Measurements from ENCODE around the gene TPM1.

The TPM1 gene

DNA sequence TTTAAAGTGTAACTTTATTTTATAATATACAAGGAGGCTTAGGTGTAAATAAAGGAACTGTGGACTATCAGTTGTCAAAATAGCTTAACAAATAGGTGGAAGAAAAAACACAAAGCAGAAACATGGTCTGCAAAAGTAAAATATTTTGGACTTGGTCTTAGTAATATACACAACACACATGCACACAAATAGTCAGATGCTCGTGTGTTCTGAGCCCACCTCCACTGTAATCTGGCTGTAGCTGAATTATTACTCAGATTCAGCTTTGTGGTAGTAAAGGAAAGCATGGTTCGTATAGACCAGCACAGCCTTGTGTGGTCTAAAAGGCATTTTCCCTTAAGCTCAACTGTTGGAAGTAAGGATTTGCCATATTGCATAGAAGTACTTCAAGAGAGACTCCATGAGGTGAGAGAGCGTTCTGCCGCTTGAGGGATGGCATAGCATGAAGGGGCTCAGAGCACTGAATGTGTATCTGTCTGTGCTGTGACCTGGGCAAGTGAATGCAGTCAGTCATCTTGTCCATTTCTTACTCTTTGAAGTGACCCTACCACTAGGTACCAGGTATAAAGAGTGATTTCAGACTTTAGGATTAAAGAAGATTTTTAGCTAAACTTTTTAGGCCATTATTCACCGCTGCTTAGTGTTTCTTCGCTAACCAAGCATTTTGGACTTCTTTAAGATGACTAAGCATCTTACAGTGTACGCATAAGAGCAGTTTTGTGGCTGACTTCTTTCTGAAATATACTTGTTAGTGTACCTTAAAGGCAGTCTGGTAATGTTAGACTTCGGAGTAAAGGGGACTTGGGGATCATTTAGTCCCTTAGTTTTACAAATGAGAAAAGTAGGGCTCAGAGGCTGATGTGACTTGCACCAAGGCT is 15.2 kb downstream of the TPM1 start:
- peak; percentile 35 for DNase-seq

GRCh38 chr15:63059075-63059474 is 16.5 kb downstream of the TPM1 start:
- no peak for DNase-seq

DNA sequence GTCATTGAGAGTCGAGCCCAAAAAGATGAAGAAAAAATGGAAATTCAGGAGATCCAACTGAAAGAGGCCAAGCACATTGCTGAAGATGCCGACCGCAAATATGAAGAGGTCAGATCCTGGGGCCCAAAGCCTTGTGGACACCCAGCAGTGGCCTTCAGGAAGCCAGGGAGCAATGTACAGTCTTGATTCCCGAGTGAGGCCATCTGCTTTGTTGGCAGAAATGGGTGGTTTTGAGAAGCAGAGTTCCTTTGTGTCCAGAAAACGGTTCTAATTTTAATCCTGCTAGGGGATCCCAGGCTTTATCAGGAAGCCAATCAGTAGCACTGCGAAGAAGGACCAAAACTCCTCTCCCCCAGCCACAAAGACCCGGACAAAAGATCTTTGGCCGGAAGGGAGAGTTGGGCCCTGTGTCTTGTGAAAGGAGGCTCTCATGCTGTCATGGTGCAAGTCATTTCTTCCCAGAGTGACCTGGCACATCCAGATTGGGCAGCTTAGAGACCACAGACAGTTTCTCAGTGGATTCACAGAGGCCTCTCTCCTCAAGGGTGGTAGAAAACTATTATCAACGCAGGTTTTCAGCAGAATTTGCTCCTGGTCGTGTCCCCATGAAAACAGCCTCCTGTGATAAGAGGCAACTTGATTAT is 17.1 kb downstream of the TPM1 start:
- peak; percentile 18 for DNase-seq

- DNase-seq = peak; percentile 18
Observed at GRCh38 chr15:63060699-63061098, 18.2 kb downstream of the TPM1 start.

DNA sequence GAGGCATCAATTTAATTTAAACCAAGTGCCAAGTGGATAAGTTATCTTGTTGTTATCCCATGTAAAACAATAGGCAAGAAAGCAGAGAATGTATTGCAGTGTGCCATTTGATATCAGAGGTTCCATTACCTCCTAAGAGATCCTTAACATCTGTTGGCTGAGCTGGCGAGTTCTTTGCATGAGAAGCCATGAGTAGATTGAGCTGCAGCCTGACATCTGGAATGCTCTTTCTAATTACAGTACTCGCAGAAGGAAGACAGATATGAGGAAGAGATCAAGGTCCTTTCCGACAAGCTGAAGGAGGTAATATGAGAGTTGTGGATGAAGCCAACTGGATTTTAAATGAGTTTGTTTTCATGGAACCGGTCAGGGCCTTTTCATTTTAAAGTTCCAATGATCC is 19.4 kb downstream of the TPM1 start:
- peak; percentile 33 for DNase-seq

DNA sequence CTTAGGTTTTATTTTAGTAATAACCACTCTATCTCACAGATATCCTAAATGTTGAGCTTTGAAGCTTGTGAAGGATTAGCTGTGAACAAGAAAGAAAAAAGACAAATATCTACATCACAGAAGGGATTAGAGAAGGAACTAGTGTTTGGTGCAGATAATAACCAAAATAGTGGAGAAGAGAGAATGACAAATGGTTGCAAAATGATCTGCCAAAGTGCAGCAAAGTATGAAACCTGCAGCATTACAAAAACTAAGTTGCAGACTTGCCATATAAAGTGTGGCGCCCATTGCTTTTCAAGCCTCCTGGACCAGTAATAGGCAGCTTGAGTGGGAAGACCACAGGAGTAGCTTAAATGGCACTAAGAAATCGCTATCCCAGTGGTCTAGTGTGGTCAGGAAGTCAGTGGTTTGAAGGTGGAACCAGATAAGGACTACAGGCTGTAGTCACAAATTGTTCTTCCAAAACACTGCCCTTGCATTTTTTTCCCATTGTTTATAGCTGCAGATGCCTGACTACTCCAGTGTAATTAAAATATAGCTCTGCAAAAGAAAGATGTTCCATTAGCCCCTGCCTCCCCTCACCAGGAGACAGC is 20.7 kb downstream of the TPM1 start:
- DNase-seq = peak; percentile 18

DNA sequence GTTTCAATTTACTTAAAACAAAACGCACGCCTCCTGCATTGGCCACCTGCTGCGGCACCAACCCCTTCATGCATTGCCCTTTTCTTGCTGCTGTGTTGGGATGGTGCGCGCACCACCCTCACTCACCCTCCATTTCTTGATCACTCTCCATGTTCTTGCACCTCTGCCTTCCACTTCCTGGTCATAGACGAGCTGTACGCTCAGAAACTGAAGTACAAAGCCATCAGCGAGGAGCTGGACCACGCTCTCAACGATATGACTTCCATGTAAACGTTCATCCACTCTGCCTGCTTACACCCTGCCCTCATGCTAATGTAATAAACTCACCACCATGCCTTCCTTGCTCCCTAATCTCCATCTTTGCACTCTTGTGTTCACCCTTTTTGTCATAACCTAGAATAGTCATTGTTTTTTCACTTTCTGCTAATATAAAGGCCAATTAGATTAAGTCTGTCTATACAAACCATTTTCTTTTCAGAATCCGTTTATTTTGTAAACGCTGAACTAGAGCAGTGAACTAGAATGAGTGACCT is 21.4 kb downstream of the TPM1 start:
- DNase-seq = no peak

GRCh38 chr15:63065262-63066221 is 23.0 kb downstream of the TPM1 start:
- peak; percentile 66 for DNase-seq

DNA sequence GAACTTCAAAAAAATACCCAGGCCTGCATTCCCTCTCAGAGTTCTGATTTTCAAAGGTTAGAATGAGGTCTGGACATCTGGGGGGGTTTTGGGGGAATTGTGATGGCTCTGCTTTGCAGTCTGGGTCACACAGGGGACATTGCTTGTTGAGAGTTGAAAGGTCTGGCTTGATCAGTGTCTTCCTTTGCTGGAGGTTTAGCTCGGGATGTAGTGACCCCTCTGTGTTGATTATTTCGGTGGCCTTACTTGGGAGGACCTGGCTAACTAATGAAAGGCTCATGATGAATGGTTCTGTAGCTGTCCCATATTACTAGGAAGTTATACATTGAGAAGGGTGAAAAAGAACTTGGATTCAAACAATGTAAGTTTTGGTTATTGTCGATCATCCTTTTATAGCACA is 23.7 kb downstream of the TPM1 start:
- peak; percentile 26 for DNase-seq

- peak; percentile 13 for DNase-seq
Observed at GRCh38 chr15:63067306-63067705, 24.8 kb downstream of the TPM1 start.

DNA sequence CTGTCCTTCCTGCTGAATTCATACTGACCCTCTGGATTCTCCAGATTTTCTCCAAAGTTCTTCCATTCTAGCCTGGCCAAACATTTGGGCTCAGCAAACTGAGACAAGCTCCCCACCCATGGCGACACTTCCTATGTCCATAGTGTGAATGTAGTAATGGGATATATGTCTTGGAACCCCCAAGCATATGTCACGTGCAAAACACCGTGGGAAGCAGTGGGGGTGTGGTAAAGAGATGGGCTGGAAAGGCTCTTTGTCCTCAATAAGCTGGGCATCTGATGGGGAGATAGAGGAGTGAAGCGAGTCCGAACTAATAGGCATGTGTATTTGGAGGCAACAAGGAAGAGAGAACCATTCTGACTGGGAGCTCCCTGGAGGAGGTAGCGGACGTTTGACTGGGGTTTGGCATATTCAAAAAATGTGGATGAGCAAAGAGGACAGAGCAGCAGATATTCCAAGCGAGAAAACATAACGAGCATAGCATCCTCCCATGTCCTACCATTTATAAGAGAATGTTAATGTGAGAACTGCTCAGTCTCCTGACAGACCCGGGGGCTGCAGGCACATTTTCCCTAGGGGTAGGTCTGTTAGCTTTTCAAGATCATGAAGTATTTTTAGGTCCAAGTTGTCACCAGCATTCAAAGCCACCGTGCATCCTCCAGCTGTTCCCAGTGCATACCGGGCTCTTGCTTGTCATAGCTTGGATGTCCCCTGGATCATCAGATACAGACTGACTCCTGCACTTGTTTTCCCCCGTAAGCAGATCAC is 25.6 kb downstream of the TPM1 start:
- DNase-seq = peak; percentile 28

GRCh38 chr15:63069616-63070090 is 27.1 kb downstream of the TPM1 start:
- peak; percentile 29 for DNase-seq

- peak; percentile 25 for DNase-seq
Observed at GRCh38 chr15:63070681-63071129, 28.2 kb downstream of the TPM1 start.

- DNase-seq = peak; percentile 12
Observed at GRCh38 chr15:63071288-63071909, 28.9 kb downstream of the TPM1 start.

- DNase-seq = peak; percentile 35
Observed at GRCh38 chr15:63072023-63072650, 29.6 kb downstream of the TPM1 start.

DNA sequence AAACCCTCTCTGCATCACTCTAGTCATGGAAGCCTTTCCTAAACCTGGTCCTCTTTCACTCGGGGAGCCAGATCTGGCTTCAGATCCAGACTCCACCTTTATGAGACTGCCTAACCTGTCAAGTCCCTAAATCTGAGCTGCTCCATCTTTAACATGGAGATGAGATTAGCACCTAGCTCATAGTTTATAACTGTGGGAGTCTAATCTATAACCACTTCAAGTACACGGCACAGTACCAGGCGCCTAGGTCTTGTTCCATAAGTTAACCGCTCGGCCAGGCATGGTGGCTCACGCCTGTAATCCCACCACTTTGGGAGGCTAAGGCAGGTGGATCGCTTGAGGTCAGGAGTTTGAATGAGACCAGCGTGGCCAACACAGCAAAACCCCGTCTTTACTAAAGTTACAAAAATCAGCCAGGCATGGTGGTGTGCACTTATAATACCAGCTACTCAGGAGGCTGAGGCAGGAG is 30.3 kb downstream of the TPM1 start:
- peak; percentile 53 for DNase-seq

- peak; percentile 67 for DNase-seq
Observed at GRCh38 chr15:63073497-63074172, 31.1 kb downstream of the TPM1 start.

DNA sequence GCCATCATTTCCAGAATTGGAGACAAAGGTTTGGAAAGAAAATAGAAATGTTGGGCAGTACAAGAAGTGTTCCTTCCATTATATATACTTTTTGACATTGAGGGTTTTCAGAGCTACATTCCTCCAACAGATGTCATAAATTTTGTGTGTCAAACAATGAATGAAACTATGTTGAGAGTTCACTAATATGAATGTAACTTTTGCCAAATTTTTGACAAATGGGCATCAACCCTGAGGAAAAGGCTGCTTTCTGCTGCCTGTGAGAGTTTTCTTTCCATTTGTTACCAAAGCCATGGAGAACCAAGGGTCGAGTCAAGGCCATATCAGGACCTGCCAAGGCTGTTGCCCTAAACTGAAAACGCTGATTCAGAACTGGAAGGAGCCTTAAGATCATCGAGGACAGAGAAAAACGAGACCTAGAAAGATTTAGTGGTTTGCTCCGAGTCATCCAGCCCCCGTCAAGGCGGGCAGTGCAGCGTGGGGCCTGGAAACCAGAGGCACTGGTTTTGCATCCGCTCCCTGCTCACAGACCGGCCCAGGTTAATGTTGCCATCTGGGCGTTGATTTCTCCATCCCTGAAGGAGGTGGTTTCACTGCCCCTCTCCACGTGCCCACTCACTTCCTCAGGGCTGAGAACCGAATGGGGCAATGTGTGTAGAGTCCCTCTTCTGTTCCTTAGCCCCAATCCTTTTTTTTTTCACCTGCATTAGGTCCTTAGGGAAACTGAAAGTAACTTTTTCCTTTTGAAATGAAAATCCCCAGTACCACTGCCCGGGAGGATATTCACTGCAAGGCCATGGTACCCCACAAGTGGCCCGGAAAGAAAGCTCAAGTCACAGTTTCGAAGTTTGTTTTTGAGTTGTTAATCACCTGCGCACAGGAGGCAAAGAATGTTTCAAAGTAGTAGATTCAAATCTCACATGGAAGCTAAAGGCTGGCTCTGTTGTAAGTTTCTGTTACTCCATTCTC is 32.8 kb downstream of the TPM1 start:
- DNase-seq = peak; percentile 56

All from fibroblast of skin of scalp (primary cell).